Glomerular endothelial cell (primary cell): ENCODE measurements around the gene LRRC8C. TPM values are rescaled to one million over a fixed set of nuclear protein-coding genes. Genes with fewer than 3 reads are reported as not detected.

Experiments
- DNase-seq: peaks from one replicate; pipeline ENCODE4 v3.0.0-alpha.2; 2011; ENCODE audit warnings: low read depth, low spot score; ENCODE audit errors: extremely low read depth
- total RNA-seq: library from RNA; depleted of rRNA; stranded (reverse); fragments of >200 nt; gene quantifications from 2 replicates; pipeline ENCODE4 v1.2.3, GENCODE V29; 2015

The LRRC8C gene
- total RNA-seq, 1 donor from 2014 or later, result 36.6 TPM

GRCh38 chr1:89761338-89761737, 128.4 kb downstream of the LRRC8C start:
- DNase-seq, result no peak

GRCh38 chr1:89761901-89762300, 129.0 kb downstream of the LRRC8C start:
- no peak for DNase-seq

GRCh38 chr1:89762386-89762778, 129.5 kb downstream of the LRRC8C start:
- no peak for DNase-seq

- peak; percentile 76 for DNase-seq
Measured at GRCh38 chr1:89762779-89763648, 130.1 kb downstream of the LRRC8C start.

GRCh38 chr1:89763649-89763986, 130.7 kb downstream of the LRRC8C start:
- DNase-seq, result no peak

- no peak for DNase-seq
Measured at GRCh38 chr1:89765774-89766173, 132.9 kb downstream of the LRRC8C start.

GRCh38 chr1:89767618-89768017, 134.7 kb downstream of the LRRC8C start:
- DNase-seq, result no peak

Other genes starting within 250 kb of the LRRC8C start
- gene LRRC8B, start 108.3 kb upstream of the LRRC8C start, total RNA-seq, result 18.1 and 33.4 TPM in 2 replicates
- 20.7 and 25.2 TPM in 2 replicates for gene LRRC8D, start 187.9 kb downstream of the LRRC8C start, total RNA-seq